AG04449 (cell line): ENCODE data around the gene WSCD2.

Experiments used
- CTCF ChIA-PET: fragments of 350-600 bp; formaldehyde crosslinking; extraction: SDS; loops from one replicate; lab custom pipeline; 2021; ENCODE audit warnings: antibody characterized with exemption; lab: Yijun Ruan, JAX
- POLR2A ChIA-PET: fragments of 400-600, 350-600 bp; formaldehyde crosslinking; extraction: SDS; loops from one replicate; lab custom pipeline; 2020; ENCODE audit warnings: antibody characterized with exemption, inconsistent platforms; lab: Yijun Ruan, JAX
- DNase-seq: peaks from one replicate; pipeline ENCODE4 v3.0.0-alpha.2; 2010; ENCODE audit warnings: low read depth, low spot score
- H3K4me3 ChIP-seq: 2 replicates; pipeline ENCODE4 v1.5.1; 2011; ENCODE audit warnings: low read depth, mild to moderate bottlenecking, control low read depth, low read length
- CTCF ChIP-seq: IDR thresholded peaks from one replicate; pipeline ENCODE4 v1.5.1; 2011; ENCODE audit warnings: mild to moderate bottlenecking, moderate library complexity, low read length, control low read depth, inconsistent platforms; ENCODE audit not compliant: insufficient read depth; ENCODE audit errors: missing control alignments

WSCD2 gene

DNA sequence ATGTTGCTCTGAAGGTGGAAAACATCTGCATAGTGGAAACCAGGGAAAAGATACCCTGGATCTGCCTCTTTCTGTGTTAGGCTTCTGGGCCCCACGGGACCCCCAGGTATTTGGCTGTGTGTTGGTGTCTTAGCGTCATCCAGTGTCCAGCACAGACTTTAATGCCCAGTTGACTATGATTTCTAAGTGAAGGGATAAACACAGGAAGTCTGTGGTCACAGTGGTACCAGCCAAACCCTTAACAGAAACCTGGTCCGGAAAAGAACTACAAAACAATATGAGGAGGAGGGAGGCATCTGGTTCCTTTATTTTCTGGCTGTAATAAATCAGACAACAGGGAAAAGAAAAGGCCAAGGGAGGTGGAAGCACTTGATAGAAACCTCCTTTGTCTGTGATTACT is 153.6 kb downstream of the WSCD2 start:
- ChIA-PET POLR2A (no interaction called here), CTCF (no interaction called here)
- TF ChIP-seq CTCF: no peak
- DNase-seq: no peak
- no peak overlapping the region for H3K4me3 ChIP-seq

DNA sequence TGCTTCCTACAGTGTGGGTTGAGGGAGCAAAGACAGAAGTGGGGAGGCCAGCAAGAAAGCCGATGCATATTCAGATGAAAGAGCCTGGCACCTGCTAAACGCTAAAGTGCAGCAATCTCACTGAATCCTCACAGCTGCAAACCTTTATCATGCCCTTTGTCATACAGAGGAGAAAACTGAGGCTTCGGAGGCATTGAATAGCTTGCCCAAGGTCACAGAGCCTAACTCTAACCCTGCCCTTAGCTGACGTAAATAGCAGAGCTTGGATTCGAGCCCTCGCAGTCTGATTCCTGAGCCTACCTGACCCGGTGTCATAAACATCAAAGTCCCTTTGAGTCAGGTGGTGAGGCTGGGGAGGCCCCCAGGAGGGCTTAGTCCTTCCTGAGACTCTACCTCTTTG is 155.1 kb downstream of the WSCD2 start:
- no peak for DNase-seq
- POLR2A ChIA-PET: no interaction called here
- CTCF ChIA-PET: no interaction called here
- TF ChIP-seq CTCF: no peak
- H3K4me3 ChIP-seq: no peak overlapping the region

DNA sequence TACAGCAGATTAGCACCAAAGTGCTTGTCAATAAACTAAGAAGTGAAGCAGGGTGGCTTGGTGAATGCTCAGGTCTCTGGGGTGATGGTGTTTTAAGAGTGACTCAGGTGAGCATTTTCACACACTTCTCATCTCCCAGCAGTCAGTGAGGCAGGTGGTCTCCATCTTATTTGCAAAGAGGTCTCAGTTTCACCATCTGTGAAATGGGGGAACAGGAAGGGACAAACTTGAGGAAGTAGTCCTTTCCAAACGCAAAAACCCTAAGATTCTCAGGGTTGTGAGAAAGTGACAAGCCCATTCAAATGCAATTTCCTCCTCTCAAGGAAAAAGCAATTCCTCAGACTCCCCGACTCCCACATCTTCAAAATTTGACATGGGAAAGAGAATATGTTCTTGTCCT is 155.9 kb downstream of the WSCD2 start:
- no peak overlapping the region for H3K4me3 ChIP-seq
- ChIA-PET POLR2A (no interaction called here), CTCF (no interaction called here)
- no peak for TF ChIP-seq CTCF
- no peak for DNase-seq

DNA sequence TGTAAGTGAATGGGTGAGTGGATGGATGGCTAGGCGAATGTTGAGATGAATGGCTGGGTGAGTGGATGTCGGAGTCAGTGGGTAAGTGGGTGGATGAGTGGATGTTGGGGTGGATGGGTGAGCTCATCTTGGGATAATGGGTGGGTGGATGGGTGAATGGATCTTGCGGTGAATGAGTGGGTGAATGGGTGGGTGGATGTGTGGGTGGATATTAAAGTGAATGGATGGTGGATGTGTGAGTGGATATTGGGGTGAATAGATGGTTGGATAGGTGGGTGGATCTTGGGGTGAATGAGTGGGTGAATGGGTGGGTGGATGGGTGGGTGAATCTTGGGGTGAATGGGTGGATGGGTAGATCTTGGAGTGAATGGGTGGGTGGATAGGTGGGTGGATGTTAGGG is 158.1 kb downstream of the WSCD2 start:
- POLR2A ChIA-PET: no interaction called here
- CTCF ChIA-PET: no interaction called here

GRCh38 chr12:108289350-108290161 is 160.5 kb downstream of the WSCD2 start:
- no peak overlapping the region for H3K4me3 ChIP-seq
- ChIA-PET POLR2A (no interaction called here), CTCF (no interaction called here)
- no peak for TF ChIP-seq CTCF
- no peak for DNase-seq

More for the DNA sequence above, 158.1 kb downstream of the WSCD2 start:
- no peak overlapping the region for H3K4me3 ChIP-seq
- TF ChIP-seq CTCF: no peak
- no peak for DNase-seq

DNA sequence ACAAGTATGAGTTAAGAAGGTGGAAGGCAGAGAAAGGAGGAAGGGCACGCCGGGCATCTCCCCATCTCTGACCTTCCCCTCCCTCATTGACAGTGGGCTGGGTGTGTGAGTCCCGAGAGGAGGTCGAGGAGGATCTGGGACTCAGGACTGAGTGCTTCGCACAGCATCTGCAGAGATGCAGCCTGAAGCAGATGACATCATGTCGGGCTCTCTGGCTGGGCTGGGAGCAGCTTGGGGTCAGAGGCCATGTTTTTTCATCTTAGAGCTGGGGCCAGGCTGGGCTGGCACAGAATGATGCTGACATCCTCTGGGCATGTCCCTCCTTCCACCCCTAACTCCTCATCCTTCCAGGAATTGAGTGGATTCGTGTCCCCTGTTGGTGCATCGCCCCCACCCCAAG is 166.6 kb downstream of the WSCD2 start:
- CTCF ChIA-PET: no interaction called here
- no peak for DNase-seq
- H3K4me3 ChIP-seq: no peak overlapping the region
- no peak for TF ChIP-seq CTCF
- POLR2A ChIA-PET: no interaction called here
